Measurements from ENCODE around the gene NINJ1.

DNA sequence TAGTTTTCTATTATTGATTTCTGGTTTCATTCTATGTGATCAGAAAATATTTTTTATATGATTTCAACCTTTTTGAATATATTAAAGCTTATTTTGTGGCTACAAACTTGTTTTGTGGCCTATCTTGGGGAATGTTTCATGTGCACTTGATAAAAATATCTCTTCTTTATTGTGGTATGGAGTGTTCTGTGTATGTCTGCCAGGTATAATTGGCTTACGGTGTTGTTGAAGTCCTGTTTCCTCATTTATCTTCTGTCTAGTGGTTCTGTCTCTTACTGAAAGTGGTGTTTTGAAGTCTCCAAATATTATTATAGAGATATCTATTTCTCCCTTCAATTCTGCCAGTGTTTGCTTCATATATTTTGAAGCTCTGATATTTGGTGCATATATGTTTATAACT lies 28.4 kb downstream of the NINJ1 start:
- TF ChIP-seq, protein P1, sequence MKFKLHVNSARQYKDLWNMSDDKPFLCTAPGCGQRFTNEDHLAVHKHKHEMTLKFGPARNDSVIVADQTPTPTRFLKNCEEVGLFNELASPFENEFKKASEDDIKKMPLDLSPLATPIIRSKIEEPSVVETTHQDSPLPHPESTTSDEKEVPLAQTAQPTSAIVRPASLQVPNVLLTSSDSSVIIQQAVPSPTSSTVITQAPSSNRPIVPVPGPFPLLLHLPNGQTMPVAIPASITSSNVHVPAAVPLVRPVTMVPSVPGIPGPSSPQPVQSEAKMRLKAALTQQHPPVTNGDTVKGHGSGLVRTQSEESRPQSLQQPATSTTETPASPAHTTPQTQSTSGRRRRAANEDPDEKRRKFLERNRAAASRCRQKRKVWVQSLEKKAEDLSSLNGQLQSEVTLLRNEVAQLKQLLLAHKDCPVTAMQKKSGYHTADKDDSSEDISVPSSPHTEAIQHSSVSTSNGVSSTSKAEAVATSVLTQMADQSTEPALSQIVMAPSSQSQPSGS (IDR thresholded peaks at IDR 0.05; ENCODE audit: low read length) = no peak
- no peak for TF ChIP-seq MAX (IDR thresholded peaks at IDR 0.05)
- no peak for TF ChIP-seq CTCF (IDR thresholded peaks at IDR 0.05; ENCODE audit: control extremely low read depth in 1 of 3, insufficient read depth in 1 of 3, low read depth in 1 of 3, low read length in 3 of 3)
- no peak for TF ChIP-seq FOSL1 (IDR thresholded peaks at IDR 0.05; ENCODE audit: insufficient read depth, low read depth, low read length)

Measured in H1 (cell line).